Activated CD8-positive, alpha-beta T cell treated with anti-CD3 and anti-CD28 coated beads, Interleukin-2, amount 10 ng/mL, durations not matched to agents 7 days and 5 days (primary cell): ENCODE results near the gene PARL. TPM values are rescaled to one million over a fixed set of nuclear protein-coding genes. Genes with fewer than 3 reads are reported as not detected.
A peak's percentile ranks its signal among the peaks of the same experiment; 100 is the strongest.

Experiments used
- ATAC-seq: fragments of 150-1000 bp; cut with Tn5 transposase; one replicate; pipeline ENCODE4 v1.10.0; 2021; ENCODE audit warnings: moderate library complexity
- CTCF ChIA-PET: fragments of 350-600 bp; sonication (Branson Sonifier 250); formaldehyde crosslinking; loops from one replicate; lab custom pipeline; 2021; ENCODE audit warnings: antibody characterized with exemption; lab: Charles Lee
- POLR2A ChIA-PET: fragments of 350-600 bp; sonication (Branson Sonifier 250); formaldehyde crosslinking; loops from one replicate; lab custom pipeline; 2021; ENCODE audit warnings: antibody characterized with exemption; lab: Charles Lee
- DNase-seq: peaks from one replicate; pipeline ENCODE4 v3.0.0-alpha.2; 2020
- H3K27ac Mint-ChIP-seq: one replicate; pipeline ENCODE4 v1.8.0; 2021; ENCODE audit warnings: mild to moderate bottlenecking, mixed read lengths
- H3K27me3 Mint-ChIP-seq: one replicate; pipeline ENCODE4 v1.8.0; 2021; ENCODE audit warnings: low read depth, mixed read lengths
- H3K36me3 Mint-ChIP-seq: one replicate; pipeline ENCODE4 v1.8.0; 2021; ENCODE audit warnings: low read depth, mixed read lengths
- H3K4me1 Mint-ChIP-seq: one replicate; pipeline ENCODE4 v1.8.0; 2021; ENCODE audit warnings: low read depth, mixed read lengths
- H3K4me3 Mint-ChIP-seq: one replicate; pipeline ENCODE4 v1.8.0; 2021; ENCODE audit warnings: mild to moderate bottlenecking, mixed read lengths
- H3K9me3 Mint-ChIP-seq: one replicate; pipeline ENCODE4 v1.8.0; 2022; ENCODE audit warnings: mixed read lengths; ENCODE audit not compliant: insufficient read depth
- total RNA-seq, 2 experiments: library from RNA; stranded (reverse); gene quantifications; one replicate each; pipeline ENCODE4 v1.2.3, GENCODE V29; 2021

PARL gene
- total RNA-seq, 2 experiments from 2014 or later, result 45.6 to 49.3 TPM

GRCh38 chr3:183826448-183827250 is 58.0 kb downstream of the PARL start:
- no peaks in the 10 kb centered on the region for H3K9me3 Mint-ChIP-seq
- no peak for DNase-seq
- peaks cover 3% of the 10 kb centered on the region for H3K27me3 Mint-ChIP-seq
- no peak for ATAC-seq
- H3K4me1 Mint-ChIP-seq, result peaks cover 10% of the 10 kb centered on the region
- CTCF ChIA-PET, result interaction anchor here (0.6 to 5.9 kb wide), 3 partner anchors 10 to 58 kb away, joined by 3 to 28 read pairs (median 3); partner anchors contain the start of gene PARL
- H3K27ac Mint-ChIP-seq, result no peak overlapping the region
- H3K36me3 Mint-ChIP-seq, result peaks cover 5% of the 10 kb centered on the region
- peak overlapping the region; percentile 59 for H3K4me3 Mint-ChIP-seq
- POLR2A ChIA-PET, result interaction anchor here (0.8 to 1.2 kb wide), 2 partner anchors 9 to 12 kb away, joined by 3 to 4 read pairs; no protein-coding TSS in a partner anchor

GRCh38 chr3:183825456-183826161 is 59.1 kb downstream of the PARL start, which contains the start of gene MAP6D1:
Gene MAP6D1, minus strand, starts transcription at chr3:183825577. Its CDS starts 30 bp downstream, at chr3:183825547.
- POLR2A ChIA-PET, result interaction anchor here (1.2 kb wide), 1 partner anchor 8 kb away, joined by 4 read pairs; no protein-coding TSS in a partner anchor

GRCh38 chr3:183824761-183825455 is 59.8 kb downstream of the PARL start:
- peak; percentile 34 for DNase-seq
- Mint-ChIP-seq H3K27me3 (peaks cover 3% of the 10 kb centered on the region), H3K36me3 (peaks cover 3% of the 10 kb centered on the region), H3K4me1 (peaks cover 10% of the 10 kb centered on the region), H3K4me3 (peak overlapping the region; percentile 70), H3K9me3 (no peaks in the 10 kb centered on the region), H3K27ac (no peak overlapping the region)
- peak; percentile 59 for ATAC-seq
- CTCF ChIA-PET, result interaction anchor here (5.9 kb wide), 1 partner anchor 60 kb away, joined by 28 read pairs; the partner anchor contains the start of gene PARL
- POLR2A ChIA-PET, result no interaction called here

More at GRCh38 chr3:183825456-183826161, 59.1 kb downstream of the PARL start, which contains the start of gene MAP6D1:
- no peaks in the 10 kb centered on the region for H3K9me3 Mint-ChIP-seq
- peaks cover 5% of the 10 kb centered on the region for H3K36me3 Mint-ChIP-seq
- peak within 1 kb of the TSS; percentile 70 for H3K4me3 Mint-ChIP-seq
- peak; percentile 75 for ATAC-seq
- peaks cover 10% of the 10 kb centered on the region for H3K4me1 Mint-ChIP-seq
- H3K27ac Mint-ChIP-seq, result peak within 1 kb of the TSS; percentile 2
- CTCF ChIA-PET, result interaction anchor here (1.2 to 5.9 kb wide), 2 partner anchors 9 to 59 kb away, joined by 3 to 28 read pairs; partner anchors contain the start of gene PARL
- DNase-seq, result peak; percentile 61
- peaks cover 3% of the 10 kb centered on the region for H3K27me3 Mint-ChIP-seq

- DNase-seq (no peak), ATAC-seq (no peak)
- ChIA-PET CTCF (interaction anchor here (5.9 kb wide), 1 partner anchor 61 kb away, joined by 28 read pairs; the partner anchor contains the start of gene PARL), POLR2A (no interaction called here)
- Mint-ChIP-seq H3K27me3 (peaks cover 3% of the 10 kb centered on the region), H3K4me3 (peak overlapping the region; percentile 70), H3K4me1 (peaks cover 10% of the 10 kb centered on the region), H3K9me3 (no peaks in the 10 kb centered on the region), H3K27ac (no peak overlapping the region), H3K36me3 (no peaks in the 10 kb centered on the region)
Observed at GRCh38 chr3:183823963-183824362, 60.7 kb downstream of the PARL start.

- ChIA-PET POLR2A (interaction anchor here (1.9 kb wide), 1 partner anchor 62 kb away, joined by 7 read pairs; the partner anchor contains the start of gene PARL), CTCF (interaction anchor here (5.9 kb wide), 1 partner anchor 62 kb away, joined by 28 read pairs; the partner anchor contains the start of gene PARL)
- no peaks in the 10 kb centered on the region for H3K36me3 Mint-ChIP-seq
Observed at GRCh38 chr3:183822631-183823030, 62.0 kb downstream of the PARL start.

GRCh38 chr3:183819831-183820230 is 64.8 kb downstream of the PARL start:
- peaks cover 5% of the 10 kb centered on the region for H3K36me3 Mint-ChIP-seq
- H3K27me3 Mint-ChIP-seq, result peaks cover 3% of the 10 kb centered on the region
- H3K4me1 Mint-ChIP-seq, result peaks cover 15% of the 10 kb centered on the region
- no peak overlapping the region for H3K4me3 Mint-ChIP-seq
- no peaks in the 10 kb centered on the region for H3K9me3 Mint-ChIP-seq
- no peak overlapping the region for H3K27ac Mint-ChIP-seq
- POLR2A ChIA-PET, result no interaction called here
- CTCF ChIA-PET, result no interaction called here
- DNase-seq, result no peak
- no peak for ATAC-seq

More at GRCh38 chr3:183822631-183823030, 62.0 kb downstream of the PARL start:
- Mint-ChIP-seq H3K27ac (no peak overlapping the region), H3K27me3 (peaks cover 3% of the 10 kb centered on the region), H3K9me3 (no peaks in the 10 kb centered on the region), H3K4me3 (no peak overlapping the region), H3K4me1 (peaks cover 10% of the 10 kb centered on the region)
- ATAC-seq (no peak), DNase-seq (no peak)

GRCh38 chr3:183818706-183819624 is 65.7 kb downstream of the PARL start:
- ChIA-PET CTCF (no interaction called here), POLR2A (interaction anchor here (0.8 kb wide), 1 partner anchor 92 kb away, joined by 3 read pairs; no protein-coding TSS in a partner anchor)
- H3K4me1 Mint-ChIP-seq, result peaks cover 9% of the 10 kb centered on the region
- DNase-seq, result no peak
- H3K27ac Mint-ChIP-seq, result no peak overlapping the region
- H3K9me3 Mint-ChIP-seq, result no peaks in the 10 kb centered on the region
- H3K36me3 Mint-ChIP-seq, result peaks cover 5% of the 10 kb centered on the region
- H3K27me3 Mint-ChIP-seq, result no peaks in the 10 kb centered on the region
- peak; percentile 21 for ATAC-seq
- H3K4me3 Mint-ChIP-seq, result no peak overlapping the region

GRCh38 chr3:183818041-183818620 is 66.5 kb downstream of the PARL start:
- peaks cover 5% of the 10 kb centered on the region for H3K4me1 Mint-ChIP-seq
- ATAC-seq, result no peak
- H3K4me3 Mint-ChIP-seq, result no peak overlapping the region
- ChIA-PET POLR2A (interaction anchor here (0.8 to 1.0 kb wide), 2 partner anchors 8 to 91 kb away, joined by 3 to 4 read pairs; no protein-coding TSS in a partner anchor), CTCF (interaction anchor here (0.6 kb wide), 1 partner anchor 87 kb away, joined by 4 read pairs; no protein-coding TSS in a partner anchor)
- peaks cover 5% of the 10 kb centered on the region for H3K36me3 Mint-ChIP-seq
- H3K9me3 Mint-ChIP-seq, result no peaks in the 10 kb centered on the region
- no peak for DNase-seq
- H3K27ac Mint-ChIP-seq, result no peak overlapping the region
- no peaks in the 10 kb centered on the region for H3K27me3 Mint-ChIP-seq

- no peak overlapping the region for H3K4me3 Mint-ChIP-seq
Observed at GRCh38 chr3:183817639-183818038, 67.0 kb downstream of the PARL start.

More at GRCh38 chr3:183817639-183818038, 67.0 kb downstream of the PARL start:
- no peaks in the 10 kb centered on the region for H3K27me3 Mint-ChIP-seq
- POLR2A ChIA-PET, result interaction anchor here (1.0 kb wide), 1 partner anchor 9 kb away, joined by 4 read pairs; no protein-coding TSS in a partner anchor
- ATAC-seq (no peak), DNase-seq (no peak)
- no peaks in the 10 kb centered on the region for H3K9me3 Mint-ChIP-seq
- CTCF ChIA-PET, result interaction anchor here (0.6 kb wide), 1 partner anchor 87 kb away, joined by 4 read pairs; no protein-coding TSS in a partner anchor
- H3K27ac Mint-ChIP-seq, result no peak overlapping the region
- H3K4me1 Mint-ChIP-seq, result peaks cover 5% of the 10 kb centered on the region
- H3K36me3 Mint-ChIP-seq, result peaks cover 10% of the 10 kb centered on the region
